A549 (cell line): ENCODE results near the gene ZBTB46. TPM values are rescaled to one million over a fixed set of nuclear protein-coding genes. Genes with fewer than 3 reads are reported as not detected.

ENCODE experiments used
- ATAC-seq, 2 experiments: fragments of 200-7000 bp in 1 of 2; fragments of >200 bp in 1 of 2; cut with Nextera tagmentation in 1 of 2; cut with Tn5 transposase in 1 of 2; 3 replicates each; pipeline versions ENCODE4 v1.8.0 to v1.9.1; 2018 to 2020; ENCODE audit warnings: mild to moderate bottlenecking in 1 of 2, moderate library complexity in 1 of 2
- CTCF ChIA-PET: fragments of 300-600 bp; sonication (Branson Sonifier 250); formaldehyde crosslinking; extraction: SDS; loops from one replicate; lab custom pipeline; 2021; ENCODE audit warnings: antibody characterized with exemption, inconsistent platforms; lab: Yijun Ruan, JAX
- POLR2A ChIA-PET: fragments of 350-600 bp; formaldehyde crosslinking; extraction: SDS; loops from one replicate; lab custom pipeline; 2021; ENCODE audit warnings: antibody characterized with exemption, inconsistent platforms; lab: Yijun Ruan, JAX
- DNase-seq, 2 experiments: peaks; one replicate each; pipeline versions ENCODE4 v3.0.0 to v3.0.0-alpha.2; 2011 to 2016; ENCODE audit warnings: low read depth in 1 of 2, low spot score in 1 of 2
- FAIRE-seq: peaks from 2 replicates; lab custom pipeline; 2011; peaks lifted over from hg19 to GRCh38; lab: Jason Lieb, UNC
- H3K27ac ChIP-seq, 2 experiments: fragments of >200 bp; sonication (Bioruptor Twin); formaldehyde crosslinking; 3 replicates each; pipeline ENCODE4 v1.5.1; 2016 to 2017
- H3K4me1 ChIP-seq: fragments of >200 bp; sonication (Bioruptor Twin); formaldehyde crosslinking; 3 replicates; pipeline ENCODE4 v1.6.1; 2016
- H3K4me2 ChIP-seq: fragments of >200 bp; sonication (Bioruptor Twin); formaldehyde crosslinking; 3 replicates; pipeline ENCODE4 v1.6.1; 2016
- H3K4me3 ChIP-seq: fragments of >200 bp; sonication (Bioruptor Twin); formaldehyde crosslinking; 3 replicates; pipeline ENCODE4 v1.5.1; 2016
- H3K9me3 ChIP-seq: fragments of >200 bp; sonication (Bioruptor Twin); formaldehyde crosslinking; 3 replicates; pipeline ENCODE4 v1.6.1; 2016
- BCL3 ChIP-seq: fragments of >200 bp; sonication (Bioruptor Twin); formaldehyde crosslinking; IDR thresholded peaks from 3 replicates; pipeline ENCODE4 v1.6.1; 2016
- BHLHE40 ChIP-seq: IDR thresholded peaks from 2 replicates; pipeline ENCODE4 v1.6.1; 2012; ENCODE audit warnings: low read depth, low read length, inconsistent platforms
- CBX2 ChIP-seq: fragments of 200-600 bp; sonication (generic); IDR thresholded peaks from 2 replicates; pipeline ENCODE4 v1.6.1; 2016; ENCODE audit warnings: low read depth, mild to moderate bottlenecking, borderline replicate concordance
- CBX8 ChIP-seq: fragments of 200-600 bp; sonication (generic); IDR thresholded peaks from 2 replicates; pipeline ENCODE4 v1.6.1; 2016
- E2F6 ChIP-seq: IDR thresholded peaks from 2 replicates; pipeline ENCODE4 v1.6.1; 2012; ENCODE audit warnings: low read depth, borderline replicate concordance
- GATA3 ChIP-seq: IDR thresholded peaks from 2 replicates; pipeline ENCODE4 v1.6.1; 2012; ENCODE audit warnings: borderline replicate concordance
- HES2 ChIP-seq: fragments of >200 bp; sonication (Bioruptor Twin); formaldehyde crosslinking; IDR thresholded peaks from 2 replicates; pipeline ENCODE4 v1.6.1; 2016
- HEYL ChIP-seq: fragments of 250-450 bp; sonication (Bioruptor Pico); IDR thresholded peaks from 2 replicates; pipeline ENCODE4 v1.8.0; 2021; ENCODE audit warnings: mild to moderate bottlenecking, moderate library complexity
- HOXA7 ChIP-seq: fragments of 250-450 bp; sonication (Bioruptor Pico); IDR thresholded peaks from 2 replicates; pipeline ENCODE4 v1.5.0; 2020; ENCODE audit warnings: mild to moderate bottlenecking, moderate library complexity
- HOXB13 ChIP-seq: fragments of 250-450 bp; sonication (Bioruptor Pico); IDR thresholded peaks from 2 replicates; pipeline ENCODE4 v1.5.0; 2020; ENCODE audit warnings: low read depth, mild to moderate bottlenecking, moderate library complexity
- HOXB5 ChIP-seq: fragments of 250-450 bp; sonication (Bioruptor Pico); IDR thresholded peaks from 2 replicates; pipeline ENCODE4 v1.5.0; 2020; ENCODE audit warnings: mild to moderate bottlenecking, moderate library complexity
- JUNB ChIP-seq: fragments of >200 bp; sonication (Bioruptor Twin); formaldehyde crosslinking; IDR thresholded peaks from 2 replicates; pipeline ENCODE4 v1.6.1; 2016
- KDM5A ChIP-seq: fragments of 200-600 bp; sonication (generic); IDR thresholded peaks from 2 replicates; pipeline ENCODE4 v1.6.1; 2016; ENCODE audit warnings: antibody characterized with exemption, mild to moderate bottlenecking
- MAFK ChIP-seq: fragments of 450-650 bp; IDR thresholded peaks from 2 replicates; pipeline ENCODE4 v1.6.1; 2014; ENCODE audit not compliant: partially characterized antibody
- MAX ChIP-seq: IDR thresholded peaks from 2 replicates; pipeline ENCODE4 v1.6.1; 2012
- MYC ChIP-seq: IDR thresholded peaks from 2 replicates; pipeline ENCODE4 v1.6.1; 2012; ENCODE audit warnings: mild to moderate bottlenecking, inconsistent platforms, low read length, improper control_type of control experiment, borderline replicate concordance
- NFE2L2 ChIP-seq: fragments of 150-350 bp; conservative IDR thresholded peaks from 2 replicates; pipeline ENCODE4 v1.6.1; 2014; ENCODE audit warnings: low read length
- NPAS2 ChIP-seq: fragments of 250-450 bp; sonication (Bioruptor Pico); IDR thresholded peaks from 2 replicates; pipeline ENCODE4 v1.8.0; 2022; ENCODE audit warnings: mild to moderate bottlenecking, moderate library complexity, borderline replicate concordance
- NR3C1 ChIP-seq: fragments of >200 bp; sonication (Bioruptor Twin); formaldehyde crosslinking; IDR thresholded peaks from 3 replicates; pipeline ENCODE4 v1.6.1; 2017
- PBX3 ChIP-seq: IDR thresholded peaks from 2 replicates; pipeline ENCODE4 v1.6.1; 2012
- POLR2AphosphoS2 ChIP-seq: conservative IDR thresholded peaks from 2 replicates; pipeline ENCODE4 v1.6.1; 2012; ENCODE audit warnings: low read length, improper control_type of control experiment, inconsistent platforms
- RAD21 ChIP-seq, 2 experiments: fragments of >200 bp in 1 of 2; sonication (Bioruptor Twin) in 1 of 2; formaldehyde crosslinking in 1 of 2; IDR thresholded peaks in 1 of 2; conservative IDR thresholded peaks in 1 of 2; 2 replicates in 1 of 2; 3 replicates in 1 of 2; pipeline ENCODE4 v1.6.1; 2012 to 2018; ENCODE audit warnings: inconsistent platforms in 1 of 2
- RCOR1 ChIP-seq: fragments of 150-350 bp; IDR thresholded peaks from 2 replicates; pipeline ENCODE4 v1.6.1; 2014; ENCODE audit warnings: antibody characterized with exemption, low read length, low read depth
- RNF2 ChIP-seq: fragments of 200-600 bp; sonication (generic); IDR thresholded peaks from 2 replicates; pipeline ENCODE4 v1.6.1; 2016; ENCODE audit warnings: low read depth, mild to moderate bottlenecking, antibody characterized with exemption, moderate library complexity, borderline replicate concordance
- SREBF2 ChIP-seq: fragments of 450-650 bp; IDR thresholded peaks from 2 replicates; pipeline ENCODE4 v1.6.1; 2014; ENCODE audit warnings: mild to moderate bottlenecking, moderate library complexity
- TFCP2L1 ChIP-seq: fragments of 250-450 bp; sonication (Bioruptor Pico); IDR thresholded peaks from 2 replicates; pipeline ENCODE4 v1.5.0; 2021; ENCODE audit warnings: mild to moderate bottlenecking
- TP53 ChIP-seq: fragments of 250-450 bp; sonication (Bioruptor Pico); IDR thresholded peaks from 2 replicates; pipeline ENCODE4 v1.5.0; 2021; ENCODE audit warnings: mild to moderate bottlenecking, moderate library complexity
- ZC3H11A ChIP-seq: fragments of 450-650 bp; IDR thresholded peaks from 2 replicates; pipeline ENCODE4 v1.6.1; 2014; ENCODE audit warnings: antibody characterized with exemption, mild to moderate bottlenecking
- ZFP36 ChIP-seq: fragments of 450-650 bp; IDR thresholded peaks from 2 replicates; pipeline ENCODE4 v1.6.1; 2014; ENCODE audit warnings: borderline replicate concordance; ENCODE audit not compliant: partially characterized antibody
- WGBS: methylation state at CpG from one replicate; pipeline ENCODE4 v1.1.6; 2017; ENCODE audit errors: missing lambda C conversion rate; 5-methylcytosine and 5-hydroxymethylcytosine counted together
- polyA plus RNA-seq, 4 experiments: library from polyadenylated mRNA; depleted of rRNA in 3 of 4; stranded (reverse); fragments of >200 nt; fragmentation: RNase III in 1 of 4; extraction: RNeasy Plus Mini Kit Qiagen cat#74134 plus additional on column Dnase treatment in 1 of 4; gene quantifications; 2 replicates in 3 of 4; 3 replicates in 1 of 4; pipeline ENCODE4 v1.2.3, GENCODE V29; 2011 to 2017

ZBTB46 gene
- polyA plus RNA-seq, 2 of the 4 experiments (the other 2 are of a cell fraction) = 0.17 to 0.43 TPM

GRCh38 chr20:63782521-63782971 lies 48.5 kb downstream of the ZBTB46 start:
- ATAC-seq (no peak), DNase-seq (no peak), FAIRE-seq (no peak)
- ChIA-PET CTCF (interaction anchor here (0.5 to 2.7 kb wide), 2 partner anchors 81 to 82 kb away, joined by 3 to 8 read pairs; partner anchors contain the start of gene TPD52L2), POLR2A (no interaction called here)
- TF ChIP-seq HES2 (no peak), PBX3 (no peak), E2F6 (no peak), RAD21 (conservative IDR thresholded peaks at IDR 0.05 in 1 of 2, IDR thresholded peaks at IDR 0.05 in 1 of 2) (no peak), JUNB (no peak), TFCP2L1 (CRISPR knock-in tag) (no peak), RNF2 (no peak), ZC3H11A (no peak), NR3C1 (no peak), HOXB13 (CRISPR knock-in tag) (no peak), MAX (no peak), CBX2 (no peak), ZFP36 (no peak), HEYL (no peak), SREBF2 (no peak), MAFK (no peak)
- H3K4me2 ChIP-seq = no peak overlapping the region
- no peak overlapping the region for H3K27ac ChIP-seq
- 95% methylated on average over 5 of the region's 12 CpGs for WGBS
- no peak overlapping the region for H3K4me3 ChIP-seq
- no peaks in the 10 kb centered on the region for H3K9me3 ChIP-seq
- peaks cover 11% of the 10 kb centered on the region for H3K4me1 ChIP-seq

GRCh38 chr20:63782051-63782471 lies 49.0 kb downstream of the ZBTB46 start:
- POLR2A ChIA-PET = no interaction called here
- no peak overlapping the region for H3K4me2 ChIP-seq
- TF ChIP-seq HOXA7 (CRISPR knock-in tag) (no peak), TP53 (CRISPR knock-in tag) (no peak), NPAS2 (CRISPR knock-in tag) (no peak), CBX8 (no peak), CBX2 (no peak), POLR2AphosphoS2 (no peak), ZFP36 (no peak), HEYL (no peak), NFE2L2 (no peak), PBX3 (no peak), NR3C1 (no peak), MAFK (no peak), GATA3 (no peak), RCOR1 (no peak), BHLHE40 (no peak), JUNB (no peak), KDM5A (no peak), HOXB5 (CRISPR knock-in tag) (no peak), BCL3 (no peak), MYC (no peak)
- TF ChIP-seq, all 56 proteins: peak for 0
- Histone ChIP-seq H3K27ac (no peak overlapping the region), H3K9me3 (no peaks in the 10 kb centered on the region), H3K4me3 (no peak overlapping the region), H3K4me1 (peaks cover 11% of the 10 kb centered on the region)
- no peak for DNase-seq
- ATAC-seq = no peak; a peak in 1 of 6 replicates
- WGBS = 55% methylated on average over 17 of the region's 18 CpGs
- CTCF ChIA-PET = interaction anchor here (0.5 kb wide), 1 partner anchor 80 kb away, joined by 3 read pairs; no protein-coding TSS in a partner anchor
- FAIRE-seq = no peak
